ENCODE measurements around the gene ZNF74.
"Not testable (repeated sequence)": the region's sequence is repeated elsewhere in the genome, so short reads cannot be mapped to it uniquely, and the experiment has no call there.

The ZNF74 gene

DNA sequence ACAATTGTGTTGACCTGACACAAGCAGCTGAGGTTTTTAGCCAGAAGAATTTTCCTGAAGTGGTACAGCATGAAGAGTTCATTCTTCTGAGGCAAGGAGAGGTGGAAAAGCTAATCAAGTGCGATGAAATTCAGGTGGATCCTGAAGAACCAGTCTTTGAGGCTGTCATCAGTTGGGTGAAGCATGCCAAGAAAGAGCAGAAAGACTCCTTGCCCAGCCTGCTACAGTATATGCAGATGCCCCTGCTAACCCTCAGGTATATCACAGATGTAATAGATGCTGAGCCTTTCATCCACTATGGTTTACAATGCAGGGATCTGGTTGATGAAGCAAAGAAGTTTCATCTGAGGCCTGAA lies 56.6 kb downstream of the ZNF74 start:
- no peak for DNase-seq

DNA sequence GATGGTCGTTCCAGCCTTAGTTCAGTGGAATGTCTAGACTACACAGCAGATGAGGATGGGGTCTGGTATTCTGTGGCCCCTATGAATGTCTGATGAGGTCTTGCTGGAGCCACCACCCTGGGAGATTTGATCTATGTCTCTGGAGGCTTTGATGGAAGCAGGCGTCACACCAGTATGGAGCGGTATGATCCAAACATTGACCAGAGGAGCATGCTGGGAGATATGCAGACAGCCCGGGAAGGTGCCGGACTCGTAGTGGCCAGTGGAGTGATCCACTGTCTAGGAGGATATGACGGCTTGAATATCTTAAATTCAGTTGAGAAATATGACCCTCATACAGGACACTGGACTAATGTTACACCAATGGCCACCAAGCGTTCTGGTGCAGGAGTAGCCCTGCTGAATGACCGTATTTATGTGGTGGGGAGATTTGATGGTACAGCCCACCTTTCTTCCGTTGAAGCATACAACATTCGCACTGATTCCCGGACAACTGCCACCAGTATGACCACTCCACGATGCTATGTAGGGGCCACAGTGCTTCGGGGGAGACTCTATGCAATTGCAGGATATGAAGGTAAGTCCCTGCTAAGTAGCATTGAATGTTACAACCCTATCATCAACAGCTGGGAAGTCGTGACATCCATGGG lies 57.3 kb downstream of the ZNF74 start:
- DNase-seq = not testable (repeated sequence)

DNA sequence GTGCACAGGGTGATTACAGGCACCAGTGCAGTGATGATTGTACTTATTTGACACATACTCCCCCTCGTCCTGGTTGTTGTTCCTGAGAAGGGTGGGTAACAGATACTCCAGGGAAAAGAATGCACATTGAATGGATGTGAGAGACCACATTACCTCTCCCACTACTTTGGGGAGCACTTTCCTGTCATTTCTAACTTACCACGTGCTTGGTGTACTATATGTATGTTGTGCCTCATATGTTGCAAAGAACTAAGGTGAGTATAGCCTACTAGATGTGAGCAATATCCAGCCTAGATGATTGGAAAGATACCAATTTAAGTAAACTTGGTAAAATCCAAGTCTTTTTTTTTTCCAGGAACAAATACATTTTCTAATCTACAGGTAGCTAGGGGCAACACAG lies 58.0 kb downstream of the ZNF74 start:
- no peak for DNase-seq

DNA sequence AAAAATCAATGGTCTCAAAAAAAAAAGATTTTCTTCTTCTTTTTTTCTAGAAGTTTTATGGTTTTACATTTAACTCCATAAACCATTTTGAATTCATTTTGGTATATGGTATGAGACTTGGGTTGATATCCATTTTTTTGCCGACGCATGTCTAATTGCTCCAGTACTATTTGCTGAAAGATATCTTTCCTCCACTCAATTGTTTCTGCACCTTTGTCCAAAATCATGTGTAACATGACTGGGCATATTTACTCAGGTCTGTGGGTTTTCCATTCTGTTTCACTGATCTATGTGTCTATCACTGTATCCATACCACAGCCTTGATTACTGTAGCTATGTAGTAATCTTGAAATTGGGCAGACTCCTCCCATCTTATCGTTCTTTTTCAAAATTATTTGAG lies 59.3 kb downstream of the ZNF74 start:
- DNase-seq = no peak

DNA sequence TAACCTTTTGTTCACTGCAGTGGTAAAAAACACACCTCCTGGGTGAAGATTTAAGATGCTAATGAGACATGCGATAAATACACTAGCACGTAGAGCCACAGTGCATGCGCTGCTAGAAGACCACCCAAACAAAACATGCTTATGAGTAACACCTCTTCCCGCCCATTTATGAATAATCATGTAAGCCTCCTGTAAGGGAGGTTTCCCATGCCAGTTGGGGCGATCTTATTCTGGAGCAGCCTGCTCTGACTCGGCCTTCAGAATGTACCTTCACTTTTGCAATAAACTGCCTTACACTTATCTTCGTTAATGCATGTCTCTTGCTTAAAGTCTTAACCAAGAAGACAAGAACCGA lies 61.7 kb downstream of the ZNF74 start:
- no peak for DNase-seq

DNA sequence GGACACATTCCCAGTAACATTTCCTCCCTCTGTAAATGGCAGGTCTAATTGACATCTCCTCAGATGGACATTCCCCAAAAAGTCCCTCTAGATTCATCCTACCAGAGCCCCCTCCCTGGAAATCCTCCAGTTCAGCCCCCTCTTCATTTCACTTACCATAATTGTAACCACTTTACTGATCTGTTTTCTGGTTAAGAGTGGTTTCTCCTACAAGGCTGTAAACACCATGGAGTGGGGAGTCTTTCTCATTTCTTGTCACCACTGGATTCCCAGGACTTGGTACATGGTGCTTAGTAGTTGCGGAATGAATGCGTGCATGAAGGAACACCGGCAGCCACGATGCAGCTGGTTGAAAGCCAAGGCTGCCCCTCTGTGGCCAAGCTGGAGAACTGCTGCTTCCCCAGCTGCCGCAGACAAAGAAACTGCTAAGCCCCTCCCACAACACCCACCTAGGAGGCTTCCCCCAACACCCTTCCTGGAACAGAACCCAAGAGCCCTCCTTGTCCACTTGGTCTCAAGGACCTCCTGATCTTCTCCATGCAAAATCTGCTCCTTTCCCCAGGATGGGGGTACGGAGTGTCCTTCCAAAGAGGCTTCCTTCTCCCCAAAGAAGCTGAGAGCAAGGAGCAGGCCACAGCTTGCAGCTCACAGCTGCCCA lies 62.2 kb downstream of the ZNF74 start:
- peak; percentile 35 to 83 (median 61) for DNase-seq

DNA sequence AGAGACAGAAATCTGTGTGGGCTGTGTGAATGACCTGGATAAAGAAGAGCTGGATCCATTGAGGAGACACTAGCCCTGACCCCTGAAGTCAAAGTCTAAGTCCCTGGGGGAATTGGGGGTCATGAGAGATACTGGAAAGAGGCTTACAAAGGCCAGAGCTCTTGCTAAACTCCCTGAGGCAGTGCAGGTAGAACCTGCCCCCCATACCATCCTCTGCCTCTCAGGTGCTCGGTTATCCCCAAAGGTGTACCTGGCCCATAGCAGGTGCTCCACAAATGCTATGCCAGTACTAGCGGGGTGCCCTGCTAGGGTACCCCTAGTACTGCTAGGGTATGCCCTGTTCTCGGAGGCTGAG lies 62.7 kb downstream of the ZNF74 start:
- no peak for DNase-seq

DNA sequence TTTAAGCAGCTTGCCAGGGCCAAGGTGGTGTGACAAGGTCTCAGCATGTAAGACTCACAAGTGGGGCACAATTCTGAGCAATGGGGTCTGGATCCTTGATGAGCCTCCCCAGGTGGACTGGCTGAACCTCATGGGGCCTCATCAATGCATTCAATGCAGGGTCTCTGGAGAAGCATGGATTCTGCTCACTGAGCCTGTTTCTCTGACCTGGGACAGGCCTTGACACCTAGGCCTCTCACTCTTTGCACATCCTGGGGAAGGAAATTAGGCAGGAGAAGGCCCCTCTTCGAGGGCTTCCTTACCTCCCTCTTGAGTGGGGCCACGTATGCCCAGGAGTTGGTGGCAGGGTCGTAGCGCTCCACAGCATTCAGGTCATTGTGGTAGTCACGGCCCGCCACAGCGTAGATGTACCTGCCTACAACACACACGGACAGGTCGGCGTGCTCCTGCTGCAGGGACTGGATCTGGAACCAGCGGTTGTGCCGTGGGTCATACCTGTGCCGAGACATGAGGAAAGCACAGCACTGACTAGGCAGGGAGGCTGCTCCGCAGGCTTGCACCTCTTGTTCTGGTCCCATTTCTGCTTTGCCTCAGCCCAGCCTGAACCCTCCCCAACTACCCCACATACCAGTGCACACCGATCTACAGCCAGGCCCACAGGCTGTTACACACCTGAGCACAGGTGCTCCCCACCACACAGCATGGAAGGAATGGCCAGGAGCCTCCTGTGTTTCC lies 63.7 kb downstream of the ZNF74 start:
- DNase-seq = no peak
